KMS-11 (cell line): Measurements from ENCODE around the gene ITPR1.

ENCODE experiments used
- H2AFZ ChIP-seq: fragments of 200-600 bp; sonication (generic); 2 replicates; pipeline ENCODE4 v1.6.1; 2016; ENCODE audit warnings: antibody characterized with exemption, mixed run types, low read depth
- H3K27ac ChIP-seq: fragments of 200-600 bp; sonication (generic); 2 replicates; pipeline ENCODE4 v1.6.1; 2016; ENCODE audit warnings: mild to moderate bottlenecking, mixed run types
- H3K27me3 ChIP-seq: fragments of 200-600 bp; sonication (generic); 2 replicates; pipeline ENCODE4 v1.6.1; 2017; ENCODE audit warnings: mild to moderate bottlenecking, low read depth, mixed run types, moderate library complexity; ENCODE audit not compliant: insufficient read depth
- H3K36me3 ChIP-seq: fragments of 200-600 bp; sonication (generic); 2 replicates; pipeline ENCODE4 v1.6.1; 2017; ENCODE audit warnings: mild to moderate bottlenecking, mixed run types; ENCODE audit not compliant: insufficient read depth
- H3K4me1 ChIP-seq: fragments of 200-600 bp; sonication (generic); 2 replicates; pipeline ENCODE4 v1.6.1; 2016; ENCODE audit warnings: mild to moderate bottlenecking, low read depth, mixed run types; ENCODE audit not compliant: poor library complexity, severe bottlenecking
- H3K4me2 ChIP-seq: fragments of 200-600 bp; sonication (generic); 2 replicates; pipeline ENCODE4 v1.7.0; 2016; ENCODE audit warnings: mild to moderate bottlenecking, mixed run types
- H3K4me3 ChIP-seq: fragments of 200-600 bp; sonication (generic); IDR thresholded peaks from 2 replicates; pipeline ENCODE4 v1.6.1; 2017; ENCODE audit warnings: low read depth, low read length, mixed read lengths; ENCODE audit not compliant: insufficient read depth
- H3K79me2 ChIP-seq: fragments of 200-600 bp; sonication (generic); 2 replicates; pipeline ENCODE4 v1.6.1; 2016; ENCODE audit warnings: low read depth, mixed run types; ENCODE audit not compliant: insufficient read depth
- H3K9ac ChIP-seq: fragments of 200-600 bp; sonication (generic); 2 replicates; pipeline ENCODE4 v1.6.1; 2016; ENCODE audit warnings: mild to moderate bottlenecking, mixed run types
- H4K20me1 ChIP-seq: fragments of 200-600 bp; sonication (generic); 2 replicates; pipeline ENCODE4 v1.6.1; 2016; ENCODE audit warnings: mild to moderate bottlenecking, mixed run types; ENCODE audit not compliant: insufficient read depth
- CTCF ChIP-seq: fragments of 200-600 bp; sonication (generic); conservative IDR thresholded peaks from 2 replicates; pipeline ENCODE4 v1.6.1; 2017; ENCODE audit warnings: low read depth, mild to moderate bottlenecking, antibody characterized with exemption, low read length, moderate library complexity, mixed read lengths

ITPR1 gene

GRCh38 chr3:4780545-4780957, 287.4 kb downstream of the ITPR1 start:
- H3K4me2 ChIP-seq = no peak overlapping the region
- no peaks in the 10 kb centered on the region for H4K20me1 ChIP-seq
- H3K27me3 ChIP-seq = no peaks in the 10 kb centered on the region
- no peak overlapping the region for H3K9ac ChIP-seq
- TF ChIP-seq CTCF = no peak
- no peak overlapping the region for H3K27ac ChIP-seq
- no peaks in the 10 kb centered on the region for H3K79me2 ChIP-seq
- no peaks in the 10 kb centered on the region for H3K36me3 ChIP-seq
- H3K4me1 ChIP-seq = peaks cover 27% of the 10 kb centered on the region
- H3K4me3 ChIP-seq = no peak overlapping the region
- H2AFZ ChIP-seq = no peak overlapping the region

- Histone ChIP-seq H4K20me1 (no peaks in the 10 kb centered on the region), H3K4me3 (no peak overlapping the region), H2AFZ (no peak overlapping the region), H3K4me2 (no peak overlapping the region), H3K79me2 (no peaks in the 10 kb centered on the region), H3K27ac (no peak overlapping the region), H3K4me1 (peaks cover 12% of the 10 kb centered on the region), H3K27me3 (no peaks in the 10 kb centered on the region), H3K9ac (no peak overlapping the region), H3K36me3 (no peaks in the 10 kb centered on the region)
- no peak for TF ChIP-seq CTCF
Measured at GRCh38 chr3:4782095-4782494, 288.9 kb downstream of the ITPR1 start.

GRCh38 chr3:4785551-4785950, 292.4 kb downstream of the ITPR1 start:
- no peak overlapping the region for H3K27ac ChIP-seq
- H3K9ac ChIP-seq = no peak overlapping the region
- no peak overlapping the region for H3K4me3 ChIP-seq
- H2AFZ ChIP-seq = no peak overlapping the region
- H3K4me1 ChIP-seq = no peaks in the 10 kb centered on the region
- no peaks in the 10 kb centered on the region for H3K27me3 ChIP-seq
- H3K4me2 ChIP-seq = no peak overlapping the region
- H3K36me3 ChIP-seq = no peaks in the 10 kb centered on the region
- no peak for TF ChIP-seq CTCF
- no peaks in the 10 kb centered on the region for H3K79me2 ChIP-seq
- no peaks in the 10 kb centered on the region for H4K20me1 ChIP-seq

GRCh38 chr3:4786431-4786830, 293.3 kb downstream of the ITPR1 start:
- Histone ChIP-seq H3K4me3 (no peak overlapping the region), H3K27ac (no peak overlapping the region)
- no peak for TF ChIP-seq CTCF

More at GRCh38 chr3:4786431-4786830, 293.3 kb downstream of the ITPR1 start:
- no peaks in the 10 kb centered on the region for H3K36me3 ChIP-seq
- H3K4me1 ChIP-seq = no peaks in the 10 kb centered on the region
- H2AFZ ChIP-seq = no peak overlapping the region
- no peaks in the 10 kb centered on the region for H4K20me1 ChIP-seq
- no peak overlapping the region for H3K9ac ChIP-seq
- H3K79me2 ChIP-seq = no peaks in the 10 kb centered on the region
- H3K27me3 ChIP-seq = no peaks in the 10 kb centered on the region
- no peak overlapping the region for H3K4me2 ChIP-seq
